Activated CD4-positive, alpha-beta T cell treated with anti-CD3 and anti-CD28 coated beads, Interleukin-2, amount 50 U/mL, for 4 hours (primary cell): ENCODE results near the gene AGTRAP.

ENCODE experiments used
- DNase-seq, 2 experiments: peaks; one replicate each; pipeline ENCODE4 v3.0.0-alpha.2; 2020

AGTRAP gene

DNA sequence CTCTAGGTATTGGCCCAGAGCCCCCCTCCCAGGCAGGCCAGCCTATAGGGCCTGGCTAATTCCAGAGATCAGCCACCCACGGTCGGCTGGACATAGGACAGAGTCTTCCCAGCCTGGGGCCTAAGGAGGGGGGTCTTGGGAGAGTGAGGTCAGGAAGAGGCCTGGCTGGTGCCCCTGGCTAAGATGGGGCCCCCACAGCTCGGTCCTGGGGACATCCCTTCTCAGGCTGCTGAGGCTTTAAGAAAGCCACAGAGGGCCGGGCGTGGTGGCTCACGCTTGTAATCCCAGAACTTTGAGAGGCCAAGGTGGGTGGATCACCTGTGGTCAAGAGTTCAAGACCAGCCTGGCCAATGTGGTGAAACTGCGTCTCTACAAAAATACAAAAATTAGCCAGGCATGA, 28.6 kb downstream of the AGTRAP start:
- DNase-seq = no peak

DNA sequence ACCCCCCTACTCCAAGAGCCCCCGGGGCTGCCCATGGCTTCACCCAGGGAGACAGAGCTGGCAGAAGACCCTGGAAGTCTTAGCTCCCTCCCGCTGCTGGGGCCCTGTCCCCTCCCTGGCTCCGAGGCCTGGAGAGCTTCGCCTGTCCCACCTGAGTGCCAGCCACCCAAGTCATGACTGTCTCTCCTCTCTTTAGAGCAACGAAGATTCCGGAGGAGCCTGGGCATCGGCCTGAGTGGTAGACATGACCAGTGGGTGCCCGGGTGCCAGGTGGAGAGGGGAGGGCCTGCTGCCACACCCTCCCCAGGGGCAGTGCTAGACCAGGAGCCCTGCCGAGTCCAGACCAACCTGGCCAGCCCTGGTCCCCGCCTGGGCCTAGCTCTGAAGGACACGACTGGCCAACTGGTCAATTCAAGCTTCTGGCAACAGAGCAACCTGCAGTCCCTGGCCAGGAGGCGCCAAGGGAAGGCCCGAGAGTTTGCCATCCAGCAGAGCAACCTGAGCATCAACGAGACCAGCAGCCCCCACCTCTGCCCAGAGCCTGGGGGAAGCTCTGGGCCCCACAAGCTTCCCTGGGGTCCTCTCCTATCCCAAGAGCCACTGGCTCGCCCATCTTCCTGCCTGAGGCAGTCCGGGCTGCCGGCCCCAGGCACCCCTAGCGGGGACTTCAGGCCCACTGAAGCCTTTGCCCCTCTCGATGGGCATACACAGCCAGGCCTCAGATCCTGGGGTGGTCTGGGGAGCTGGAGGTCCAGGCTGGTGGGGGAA, 29.9 kb downstream of the AGTRAP start:
- DNase-seq = no peak

DNA sequence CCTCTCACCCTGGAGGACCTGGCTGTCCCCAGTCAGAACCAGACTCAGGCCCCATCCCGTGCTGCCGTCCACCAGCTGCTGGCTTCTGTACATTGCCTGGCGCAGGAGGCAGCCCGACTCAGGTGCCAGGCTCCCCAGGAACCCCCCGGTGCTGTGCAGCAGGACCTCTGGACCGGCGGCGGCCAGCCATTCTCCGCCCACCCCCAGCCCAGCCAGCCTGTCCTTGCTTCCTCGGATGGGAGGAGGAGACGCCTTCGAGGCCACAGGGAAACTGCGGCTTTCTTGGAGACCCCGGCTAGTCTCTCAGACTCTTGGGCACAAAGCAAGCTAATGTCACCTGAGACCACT, 30.5 kb downstream of the AGTRAP start:
- DNase-seq = no peak

DNA sequence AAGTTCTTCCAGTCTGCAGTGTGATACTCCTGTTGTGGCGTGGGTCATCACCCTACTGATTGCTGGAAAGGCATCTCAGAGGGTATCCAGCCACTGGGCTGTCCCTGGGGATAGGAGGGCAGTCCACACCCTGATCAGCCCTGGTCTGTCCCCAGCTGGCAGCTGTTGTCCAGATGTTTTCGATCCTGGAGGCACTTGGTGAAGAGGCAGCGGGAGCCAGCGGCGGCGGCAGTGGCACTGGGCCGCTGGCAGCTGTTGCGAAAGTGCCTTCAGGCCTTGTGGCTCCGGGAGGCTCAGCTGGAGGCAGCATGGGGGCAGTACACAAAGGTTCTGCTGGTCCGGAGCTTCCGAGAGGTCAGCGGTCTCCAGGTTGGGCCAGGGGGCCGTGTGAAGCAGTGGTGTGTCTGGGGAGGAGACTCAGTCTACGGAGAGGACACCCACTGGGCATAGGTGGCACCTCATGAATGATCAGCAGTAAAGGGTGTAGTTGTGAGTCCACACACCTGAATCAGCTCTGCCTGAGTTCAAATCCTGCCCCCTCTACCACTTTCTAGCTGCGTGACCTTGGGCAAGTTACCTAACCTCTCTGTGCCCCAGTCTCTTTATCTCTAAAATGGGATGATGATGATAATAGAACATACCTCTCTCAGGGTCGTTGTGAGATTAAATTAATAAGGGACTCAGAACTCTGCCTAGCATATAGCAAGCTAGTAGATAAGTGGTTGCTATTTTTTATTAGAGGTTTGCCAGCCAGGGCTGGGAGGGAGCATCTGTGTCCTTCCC, 32.2 kb downstream of the AGTRAP start:
- no peak for DNase-seq

DNA sequence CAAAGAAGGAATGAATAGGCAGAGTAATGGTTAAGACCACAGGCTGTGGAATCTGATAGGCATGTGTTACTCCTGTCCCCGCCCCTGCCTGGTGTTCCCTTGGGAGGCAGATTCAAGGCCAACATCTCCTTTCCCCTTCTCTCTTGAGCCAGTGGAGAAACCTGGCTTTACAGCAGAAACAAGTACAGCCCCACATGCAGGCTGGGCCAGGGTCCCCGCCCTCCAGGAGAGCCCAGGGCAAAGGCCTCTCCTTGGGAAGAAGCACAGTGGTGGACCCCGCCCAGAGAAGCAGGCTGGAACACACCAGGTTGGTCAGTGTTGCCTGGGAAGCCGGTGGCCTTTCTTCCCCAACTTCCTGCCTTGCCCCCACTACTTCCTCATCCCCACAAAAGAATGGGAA, 32.9 kb downstream of the AGTRAP start:
- no peak for DNase-seq

DNA sequence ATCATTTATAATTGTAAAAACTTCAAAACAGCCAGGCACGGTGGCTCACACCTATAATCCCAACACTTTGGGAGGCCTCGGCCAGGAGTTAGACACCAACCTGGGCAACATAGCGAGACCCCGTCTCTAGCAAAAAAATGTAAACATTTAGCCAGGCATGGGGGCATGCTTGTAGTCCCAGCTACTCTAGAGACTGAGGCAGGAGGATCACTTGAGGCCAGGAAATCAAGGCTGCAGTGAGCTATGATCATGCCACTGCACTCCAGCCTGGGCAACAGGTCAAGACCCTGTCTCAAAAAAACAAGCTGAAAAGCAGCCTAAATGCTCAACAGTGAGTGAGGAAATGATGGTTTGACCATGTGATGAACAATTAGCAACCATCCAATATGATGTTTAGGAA, 33.3 kb downstream of the AGTRAP start:
- DNase-seq = no peak

DNA sequence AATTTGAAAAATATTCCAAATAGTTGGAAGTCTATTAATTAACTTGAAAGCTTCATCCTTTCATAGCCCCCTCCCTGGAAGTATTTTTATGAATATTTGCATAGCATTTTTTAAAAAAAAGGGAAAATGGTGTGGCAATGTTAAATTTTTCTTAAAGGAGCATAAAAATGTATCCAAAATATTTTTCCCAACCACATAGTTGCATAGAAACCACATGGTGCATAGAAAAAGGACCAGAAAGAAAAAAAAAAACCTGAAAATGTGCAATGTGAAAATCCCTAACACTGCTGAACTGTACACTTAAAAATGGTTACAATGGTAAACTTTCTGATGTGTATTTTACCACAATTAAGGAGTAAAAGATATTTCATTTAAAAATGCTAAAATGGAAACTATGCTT, 34.1 kb downstream of the AGTRAP start:
- DNase-seq = no peak

DNA sequence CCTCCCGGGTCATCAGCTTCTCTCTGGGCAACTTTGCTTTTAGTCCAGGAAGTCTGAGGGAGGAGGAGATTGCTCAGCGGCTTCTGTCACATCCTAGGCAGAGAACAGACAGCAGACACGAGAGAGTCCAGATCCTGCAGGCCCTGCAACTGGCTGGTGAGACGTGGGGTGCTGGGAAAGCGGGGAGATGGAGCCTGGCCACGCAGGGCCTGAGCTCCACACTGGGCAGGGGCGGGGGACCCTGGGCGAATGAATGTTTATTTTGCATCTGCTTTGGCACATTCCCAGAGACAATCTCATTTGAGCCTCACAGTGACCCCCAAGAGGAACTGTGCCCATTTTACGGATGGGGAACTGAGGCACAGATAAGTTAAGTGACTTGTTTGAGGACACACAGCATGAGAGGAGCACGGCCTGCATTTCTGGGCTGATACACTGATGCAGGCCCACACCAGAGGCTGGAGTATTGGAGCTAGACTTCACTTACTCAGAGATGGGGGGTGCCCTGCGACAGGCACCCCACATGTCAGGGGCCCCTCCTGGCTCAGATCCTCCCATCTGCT, 35.6 kb downstream of the AGTRAP start:
- no peak for DNase-seq

DNA sequence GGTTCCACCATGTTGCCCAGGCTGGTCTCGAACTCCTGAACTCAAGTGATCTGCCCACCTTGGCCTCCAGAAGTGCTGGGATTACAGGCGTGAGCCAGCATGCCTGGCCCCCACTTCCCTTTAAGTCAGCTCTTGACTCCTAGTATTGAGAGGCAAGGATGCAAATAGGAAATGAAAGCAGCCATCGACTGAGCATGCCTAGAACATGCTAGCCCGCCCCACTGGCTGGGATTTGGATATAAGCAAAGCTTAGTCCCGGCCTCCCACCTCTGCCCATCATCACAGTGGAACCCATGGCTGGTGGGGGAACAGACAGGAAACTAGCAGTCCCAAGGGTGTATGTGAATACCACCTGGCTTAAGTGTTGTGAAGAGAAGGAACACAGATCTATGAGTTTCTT, 36.5 kb downstream of the AGTRAP start:
- no peak for DNase-seq

DNA sequence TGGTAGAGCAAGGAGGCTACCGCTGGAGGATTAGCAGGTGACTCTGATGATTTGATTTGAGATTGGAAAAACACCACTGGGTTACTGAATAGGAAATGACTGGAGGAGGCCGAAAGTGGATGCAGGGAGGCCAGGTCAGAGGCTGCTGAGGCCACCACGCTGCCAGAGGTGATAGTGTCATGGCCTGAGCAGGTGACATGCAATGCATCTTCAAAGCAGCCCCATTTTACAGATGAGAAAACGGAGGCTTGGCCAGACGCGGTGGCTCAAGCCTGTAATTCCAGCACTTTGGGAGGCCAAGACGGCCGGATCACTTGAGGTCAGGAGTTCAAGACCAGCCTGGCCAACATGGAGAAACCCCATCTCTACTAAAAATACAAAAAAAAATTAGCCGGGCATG, 38.8 kb downstream of the AGTRAP start:
- no peak for DNase-seq

DNA sequence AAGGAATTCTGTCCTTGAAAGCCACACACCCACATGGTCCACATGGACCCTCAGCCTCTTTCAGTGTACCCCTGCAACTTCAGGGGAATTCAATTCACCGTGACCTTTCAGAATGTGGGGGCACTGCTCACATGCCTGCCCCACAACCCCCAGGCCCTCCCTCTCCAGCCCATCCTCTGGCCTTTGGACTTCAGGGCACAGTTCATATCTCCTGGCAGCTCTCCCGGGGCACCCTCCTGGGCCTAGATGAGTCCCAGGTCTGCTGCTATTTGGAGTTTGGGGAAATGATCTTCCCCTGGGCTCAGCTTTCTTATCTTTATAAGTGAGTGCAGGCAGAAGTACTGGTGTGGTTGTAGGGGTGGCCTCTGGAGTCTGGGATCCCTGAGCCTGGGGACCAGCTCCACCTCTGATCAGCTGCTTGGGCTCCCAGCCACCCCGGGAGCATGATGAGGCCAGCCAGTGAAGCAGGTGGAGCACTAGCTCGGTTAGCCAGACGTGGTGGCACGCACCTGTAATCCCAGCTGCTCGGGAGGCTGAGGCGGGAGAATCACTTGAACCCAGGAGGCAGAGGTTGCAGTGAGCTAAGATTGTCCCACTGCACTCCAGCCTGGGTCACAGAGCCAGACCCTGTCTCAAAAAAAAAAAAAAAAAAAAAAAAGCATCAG, 41.9 kb downstream of the AGTRAP start:
- no peak for DNase-seq

DNA sequence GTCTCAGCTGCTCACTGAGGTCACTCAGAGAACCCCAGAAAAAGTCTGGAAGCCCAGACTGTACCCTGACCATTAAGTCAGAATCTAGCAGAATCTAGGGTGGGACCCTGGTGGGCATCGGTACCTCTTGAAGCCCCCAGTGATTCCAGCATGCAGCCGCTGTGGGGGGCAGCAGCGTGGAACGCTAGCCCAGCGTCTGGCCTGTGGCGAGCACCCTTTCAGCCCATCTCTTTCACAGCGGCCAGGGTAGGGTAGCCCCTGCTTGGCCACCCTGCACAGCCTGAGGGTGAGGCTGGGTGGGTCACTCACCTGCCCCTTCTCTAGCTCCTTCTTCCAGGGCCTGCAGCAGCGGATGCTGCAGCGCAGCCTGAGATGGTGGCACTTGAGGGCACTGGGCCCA, 42.4 kb downstream of the AGTRAP start:
- no peak for DNase-seq

DNA sequence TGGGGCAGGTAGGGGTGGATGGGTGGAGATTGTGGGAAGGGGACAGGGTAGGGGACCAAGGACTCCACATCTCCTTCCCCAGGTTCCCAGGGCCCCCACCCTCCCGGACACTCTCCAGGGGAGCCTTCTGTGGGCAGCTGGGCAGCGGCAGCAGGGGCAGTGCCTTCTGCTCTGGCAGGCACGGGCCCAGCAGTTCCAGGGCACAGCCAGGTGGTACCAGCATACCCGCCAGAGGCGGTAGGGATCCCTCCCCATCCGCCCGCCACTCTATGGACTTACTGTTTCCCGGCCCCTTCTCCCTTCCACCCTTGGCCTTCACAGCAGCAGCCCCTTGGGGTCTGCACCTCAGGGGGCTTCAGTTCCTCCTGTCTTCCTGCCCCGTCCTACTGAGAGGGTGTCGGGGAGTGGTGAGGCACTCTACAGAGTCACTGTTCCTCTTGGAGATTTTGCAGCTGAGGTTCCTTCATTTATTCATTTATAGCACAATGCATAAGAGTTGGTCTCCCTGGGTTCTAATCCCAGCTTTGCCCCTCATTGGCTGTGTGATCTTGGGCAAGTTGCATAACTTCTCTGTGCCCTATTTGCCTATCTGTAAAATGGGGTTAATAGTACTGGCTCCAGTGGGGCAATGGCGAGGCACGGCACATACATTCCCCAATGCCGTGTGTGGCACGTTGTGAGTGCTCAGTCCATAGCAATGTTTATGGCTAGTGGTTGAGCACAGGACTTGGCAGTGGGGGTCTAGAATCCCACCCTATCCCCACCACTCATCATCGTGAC, 43.1 kb downstream of the AGTRAP start:
- no peak for DNase-seq

DNA sequence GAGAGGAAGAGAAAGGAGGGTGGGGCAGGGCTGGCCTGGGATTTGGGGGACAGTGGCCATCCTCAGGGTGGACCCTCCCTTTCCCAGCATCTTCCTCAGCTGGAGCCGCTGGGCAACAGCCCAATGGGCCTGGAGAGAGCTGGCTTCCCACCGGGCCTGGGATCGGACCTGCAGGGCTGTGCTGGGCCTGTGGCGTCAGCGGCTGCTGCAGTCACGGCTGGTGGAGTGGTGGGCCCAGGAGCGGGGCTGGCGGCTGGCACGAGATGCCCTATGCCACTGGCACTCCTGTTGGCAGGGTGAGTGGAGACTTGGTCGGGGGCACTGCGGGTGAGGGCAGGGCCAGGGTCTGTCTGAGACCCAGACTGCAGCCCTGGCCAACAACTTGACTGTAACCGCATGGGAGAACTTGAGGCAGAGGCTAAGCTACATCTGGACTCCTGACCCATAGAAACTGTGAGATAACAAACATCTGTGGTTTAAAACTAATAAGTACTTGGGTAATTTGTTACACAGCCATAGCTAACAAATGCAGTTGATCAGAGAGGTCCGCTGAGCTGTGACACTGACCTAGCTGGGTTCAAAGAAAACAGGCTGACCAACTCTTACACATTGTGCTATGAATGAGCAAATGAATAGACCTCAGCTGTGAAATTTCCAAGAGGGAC, 43.9 kb downstream of the AGTRAP start:
- DNase-seq = no peak

DNA sequence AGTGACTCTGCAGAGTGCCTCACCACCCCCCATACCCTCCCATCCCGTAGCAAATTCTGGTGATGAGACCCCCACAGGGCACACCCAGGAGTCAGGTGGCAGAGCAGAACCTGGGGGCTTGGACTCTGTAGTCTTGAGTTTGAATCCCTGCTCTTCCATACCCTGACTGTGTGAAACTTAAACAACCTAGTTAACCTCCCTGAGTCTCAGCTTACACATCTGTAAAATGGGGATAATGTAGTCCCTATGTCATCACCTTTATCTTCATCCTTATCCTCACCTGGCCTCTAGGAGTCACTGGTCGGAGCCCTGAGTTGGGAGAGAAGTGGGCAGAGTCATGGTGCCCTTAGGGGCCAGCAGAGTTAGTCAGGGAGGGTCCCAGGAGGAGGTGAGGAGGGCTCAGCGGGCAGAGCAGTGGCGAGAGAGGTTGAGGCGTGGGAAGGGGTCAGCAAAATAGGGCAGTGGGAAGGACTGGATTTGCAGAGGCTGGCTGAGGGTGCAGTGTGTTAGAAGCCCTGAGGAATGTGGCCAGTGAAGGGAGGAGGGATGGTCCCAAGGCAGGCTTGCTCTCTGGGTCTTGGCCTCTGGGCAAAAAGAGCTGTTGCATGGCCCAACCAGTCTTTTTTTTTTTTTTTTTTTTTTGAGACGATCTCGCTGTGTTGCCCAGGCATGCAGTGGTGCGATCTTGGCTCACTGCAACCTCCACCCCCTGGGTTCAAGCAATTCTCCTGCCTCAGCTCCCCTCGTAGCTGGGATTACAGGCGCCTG, 44.6 kb downstream of the AGTRAP start:
- DNase-seq = no peak

DNA sequence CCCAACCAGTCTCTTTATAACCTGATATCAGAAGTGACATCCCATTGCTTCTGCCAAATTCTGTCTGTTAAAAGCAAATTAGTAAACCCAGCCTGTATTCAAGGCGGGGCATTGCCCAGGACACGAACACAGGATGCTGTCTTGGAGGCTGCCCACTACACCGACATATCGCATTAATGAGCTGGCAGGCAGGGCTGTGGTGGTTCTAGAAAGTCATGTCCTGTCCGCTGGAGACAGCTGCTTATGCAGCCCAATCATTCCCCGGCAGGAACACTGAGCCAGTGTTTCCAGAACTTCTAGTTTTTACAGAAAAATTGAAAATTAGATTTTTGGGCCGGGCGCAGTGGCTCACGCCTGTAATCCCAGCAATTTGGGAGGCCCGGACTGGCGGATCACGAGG, 45.4 kb downstream of the AGTRAP start:
- DNase-seq = no peak

DNA sequence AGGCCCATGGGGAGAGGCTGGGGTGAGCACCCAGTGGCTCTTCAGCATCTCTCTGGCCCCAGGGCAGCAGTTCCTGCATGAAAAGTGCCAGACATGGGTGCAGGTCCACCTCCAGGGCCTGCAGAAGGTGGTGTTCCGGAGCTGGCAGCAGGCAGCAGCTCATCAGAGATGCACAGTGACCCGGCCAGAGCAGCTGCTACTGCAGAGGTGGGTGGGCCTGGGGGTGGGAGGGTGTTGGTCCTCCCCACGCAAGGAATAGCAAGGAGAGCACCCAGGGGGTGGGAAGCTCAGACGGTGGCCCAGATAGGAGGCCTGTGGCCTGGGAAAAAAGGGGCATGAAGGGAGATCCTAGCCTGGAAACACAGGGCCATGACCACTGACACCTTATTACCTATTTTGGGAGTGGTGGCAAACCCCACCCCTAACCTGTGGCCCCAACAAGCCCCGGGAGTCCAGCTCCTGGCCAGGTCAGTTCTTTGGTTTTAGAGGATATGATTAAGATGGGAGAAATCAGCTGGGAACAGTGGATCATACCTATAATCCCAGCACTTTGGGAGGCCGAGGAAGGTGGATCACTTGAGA, 46.3 kb downstream of the AGTRAP start:
- DNase-seq = no peak

DNA sequence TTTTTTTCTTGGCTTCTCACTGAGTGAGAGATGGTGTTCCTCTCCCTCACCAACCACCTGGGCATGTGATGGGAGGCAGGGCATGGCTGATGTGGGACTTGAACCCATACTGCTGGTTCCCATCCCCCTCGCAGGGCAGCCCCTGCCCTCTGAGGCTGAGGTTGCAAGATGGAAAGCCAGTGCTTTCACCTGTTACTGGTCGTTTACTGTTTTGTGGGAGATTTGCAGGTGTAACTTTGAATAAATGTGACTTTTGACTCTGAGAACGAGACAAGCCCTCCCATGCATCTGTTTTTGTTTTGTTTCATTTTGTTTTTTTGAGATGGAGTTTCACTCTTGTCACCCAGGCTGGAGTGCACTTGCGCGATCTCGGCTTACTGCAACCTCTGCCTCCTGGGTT, 47.6 kb downstream of the AGTRAP start:
- DNase-seq = no peak

DNA sequence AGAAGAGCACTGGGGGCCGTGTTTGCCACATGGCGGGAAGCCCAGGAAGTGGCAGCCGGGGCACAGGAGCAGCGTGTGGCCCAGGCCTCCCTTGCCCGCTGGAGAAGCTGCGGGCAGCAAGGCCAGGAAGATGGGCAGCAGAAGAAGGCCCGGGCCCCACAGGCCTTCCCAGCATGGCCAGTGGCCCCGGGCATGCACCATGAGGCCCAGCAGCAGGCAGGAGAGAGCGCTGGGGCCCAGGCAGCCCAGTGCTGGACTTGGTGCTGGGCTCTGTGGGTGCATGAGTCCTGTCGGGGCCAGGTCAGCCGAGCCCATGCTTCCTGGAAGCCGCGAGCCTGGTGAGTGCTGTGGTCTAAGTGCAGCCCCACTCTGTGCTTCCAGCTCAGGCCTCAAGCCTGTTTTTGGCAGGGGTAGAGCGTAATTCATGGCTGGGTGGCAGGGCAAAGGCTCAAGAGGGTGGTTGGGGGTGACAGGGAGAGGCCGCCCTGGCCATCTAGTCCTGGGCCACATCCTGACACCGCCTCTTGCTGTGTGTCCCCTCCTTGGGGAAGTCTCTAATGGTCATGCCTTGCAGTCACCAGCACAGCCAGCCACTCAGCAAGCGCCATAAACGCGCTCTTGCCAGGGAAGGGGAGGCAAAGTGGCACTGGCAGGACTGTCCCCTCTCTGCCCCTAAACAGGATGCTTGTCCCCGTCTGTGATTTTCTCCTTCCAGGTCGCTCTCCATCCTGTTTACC, 48.5 kb downstream of the AGTRAP start:
- DNase-seq = no peak

DNA sequence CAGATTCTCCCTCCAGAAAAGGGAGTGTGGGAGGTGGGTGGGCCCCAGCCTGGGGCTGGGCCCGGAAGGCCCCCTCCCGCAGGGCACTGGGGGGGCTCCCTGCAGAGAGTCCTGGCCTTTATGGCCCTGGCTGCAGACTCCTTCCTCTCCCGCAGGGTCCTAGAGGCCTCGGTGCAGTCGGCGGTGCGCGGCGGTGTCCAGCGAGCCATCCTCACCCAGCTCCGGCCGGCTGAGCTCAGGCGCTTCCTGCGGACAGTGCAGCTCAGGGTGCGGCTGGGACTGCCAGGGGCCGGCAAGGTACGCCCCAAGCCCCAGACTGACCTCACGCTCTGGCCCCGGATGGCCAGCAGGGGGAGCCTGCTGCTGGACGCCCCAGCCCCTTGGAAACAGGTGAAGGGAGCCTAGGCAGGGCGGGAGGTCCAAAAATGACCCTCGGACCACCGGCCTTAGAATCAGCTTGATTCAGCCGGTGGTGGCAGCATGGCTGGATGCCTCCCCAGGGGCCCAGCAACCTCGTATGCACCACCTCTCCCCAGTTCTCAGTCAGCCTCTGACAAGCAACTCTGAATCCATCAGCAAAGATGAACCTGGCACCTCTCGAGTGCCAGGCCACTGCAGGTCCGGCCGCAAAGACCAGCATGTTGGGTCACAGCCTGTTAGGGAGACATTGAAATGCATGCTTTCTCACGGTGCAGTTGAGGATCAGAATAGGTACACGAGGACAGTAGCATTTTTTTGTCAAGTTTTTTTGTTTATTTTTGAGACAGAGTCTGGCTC, 49.2 kb downstream of the AGTRAP start:
- peak in 1 of 2 experiments; percentile 18 for DNase-seq
